ENCODE results near the gene HIKESHI. TPM values are rescaled to one million over a fixed set of nuclear protein-coding genes. Genes with fewer than 3 reads are reported as not detected.

The HIKESHI gene
- total RNA-seq, 3 donors from 2014 or later, result 34.7 to 53.9 (median 43.5) TPM

- TF ChIP-seq POLR2AphosphoS5 (IDR thresholded peaks at IDR 0.05), result no peak
- no peak for TF ChIP-seq CTCF (IDR thresholded peaks at IDR 0.05)
- no peak for TF ChIP-seq POLR2A (IDR thresholded peaks at IDR 0.05)
- H3K4me3 ChIP-seq, result no peak overlapping the region
- no peaks in the 10 kb centered on the region for H3K36me3 ChIP-seq
- H3K4me1 ChIP-seq, result no peaks in the 10 kb centered on the region
- no peaks in the 10 kb centered on the region for H3K9me3 ChIP-seq
- no peak for DNase-seq (ENCODE audit: low spot score in 2 of 2)
- H3K27ac ChIP-seq, result no peak overlapping the region
- intact Hi-C loops (cut with DNase I; ENCODE audit: low total_unique reads), result no loop called here
- no peaks in the 10 kb centered on the region for H3K27me3 ChIP-seq
These were observed 84.7 kb downstream of the HIKESHI start for GRCh38 chr11:86386746-86387145.

GRCh38 chr11:86388198-86388597 is 86.2 kb downstream of the HIKESHI start:
- intact Hi-C loops (cut with DNase I; ENCODE audit: low total_unique reads), result no loop called here
- no peaks in the 10 kb centered on the region for H3K9me3 ChIP-seq
- DNase-seq (ENCODE audit: low spot score in 2 of 2), result no peak
- H3K4me3 ChIP-seq, result no peak overlapping the region
- no peaks in the 10 kb centered on the region for H3K27me3 ChIP-seq
- no peaks in the 10 kb centered on the region for H3K4me1 ChIP-seq
- no peaks in the 10 kb centered on the region for H3K36me3 ChIP-seq
- H3K27ac ChIP-seq, result no peak overlapping the region
- TF ChIP-seq POLR2A (IDR thresholded peaks at IDR 0.05) (no peak), CTCF (IDR thresholded peaks at IDR 0.05) (no peak), POLR2AphosphoS5 (IDR thresholded peaks at IDR 0.05) (no peak)

DNA sequence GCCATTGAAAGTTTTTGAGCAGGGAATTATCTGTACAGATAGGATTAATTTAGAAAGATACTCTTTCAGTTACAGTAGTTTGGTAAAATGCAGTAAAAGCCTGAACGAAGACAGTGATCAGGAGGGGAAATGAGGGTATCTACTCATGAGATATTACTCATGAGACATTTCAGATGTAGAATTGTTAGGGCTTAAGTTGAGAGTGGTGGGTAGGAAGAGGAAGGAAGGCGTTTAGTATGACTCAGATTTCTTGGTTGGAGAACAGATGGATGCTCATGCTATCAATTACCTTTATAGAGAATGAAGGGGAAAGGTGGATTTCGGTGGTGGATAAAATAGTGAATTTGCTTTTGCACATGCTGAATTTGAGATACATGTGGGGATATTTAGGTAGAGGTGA is 88.4 kb downstream of the HIKESHI start:
- Histone ChIP-seq H3K36me3 (no peaks in the 10 kb centered on the region), H3K9me3 (no peaks in the 10 kb centered on the region), H3K4me3 (no peak overlapping the region), H3K27me3 (no peaks in the 10 kb centered on the region), H3K27ac (no peak overlapping the region), H3K4me1 (no peaks in the 10 kb centered on the region)
- DNase-seq (ENCODE audit: low spot score in 2 of 2), result no peak
- intact Hi-C loops (cut with DNase I; ENCODE audit: low total_unique reads), result no loop called here
- no peak for TF ChIP-seq POLR2AphosphoS5 (IDR thresholded peaks at IDR 0.05)
- no peak for TF ChIP-seq POLR2A (IDR thresholded peaks at IDR 0.05)
- no peak for TF ChIP-seq CTCF (IDR thresholded peaks at IDR 0.05)

- Histone ChIP-seq H3K4me3 (no peak overlapping the region), H3K4me1 (no peaks in the 10 kb centered on the region), H3K36me3 (no peaks in the 10 kb centered on the region), H3K9me3 (no peaks in the 10 kb centered on the region), H3K27me3 (no peaks in the 10 kb centered on the region), H3K27ac (no peak overlapping the region)
- no peak for DNase-seq (ENCODE audit: low spot score in 2 of 2)
- intact Hi-C loops (cut with DNase I; ENCODE audit: low total_unique reads), result no loop called here
- TF ChIP-seq POLR2A (IDR thresholded peaks at IDR 0.05) (no peak), POLR2AphosphoS5 (IDR thresholded peaks at IDR 0.05) (no peak), CTCF (IDR thresholded peaks at IDR 0.05) (no peak)
These were observed 93.1 kb downstream of the HIKESHI start for GRCh38 chr11:86395061-86395551.

Other genes with a start within 250 kb of the HIKESHI start
- gene PICALM, start 233.2 kb upstream of the HIKESHI start, total RNA-seq, result 100 to 1,000 TPM; 327 to 336 (median 328) TPM
- gene EED, start 57.5 kb upstream of the HIKESHI start, total RNA-seq, result 10 to 100 TPM; 14.6 to 39.4 (median 26.2) TPM
- gene CCDC81, start 72.6 kb downstream of the HIKESHI start, total RNA-seq, result 1 to 10 TPM in 2 of 3 donors, under 1 TPM in 1; 0.96 to 1.3 (median 1.2) TPM